Measurements from ENCODE around the gene ANK3.

Gene ANK3

DNA sequence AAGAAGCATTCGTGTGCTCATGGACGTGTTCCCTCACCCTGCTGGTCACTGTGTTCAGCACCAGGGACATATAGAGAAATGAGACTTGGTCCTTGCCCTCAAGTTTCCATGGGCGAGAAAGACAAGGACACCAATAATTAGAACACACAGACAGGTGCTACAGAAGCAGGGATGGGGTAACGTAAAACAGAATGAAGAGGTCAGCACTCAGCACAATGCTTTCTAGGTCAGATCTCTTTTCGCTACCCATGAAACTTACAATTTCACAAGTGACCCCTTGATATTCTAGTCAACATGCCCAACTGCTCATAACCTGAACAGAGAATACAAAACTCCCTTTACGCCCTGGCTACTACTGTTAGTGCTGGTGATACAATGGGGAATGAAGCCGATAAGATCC, 6.0 kb upstream of the ANK3 start:
- no peak for DNase-seq
- H3K9me3 ChIP-seq (ENCODE audit: severe bottlenecking), result no peaks in the 10 kb centered on the region
- no peak overlapping the region for H3K4me3 ChIP-seq (ENCODE audit: low read depth, low read length)
- H3K27me3 ChIP-seq (ENCODE audit: insufficient read depth, low read depth, severe bottlenecking), result no peaks in the 10 kb centered on the region
- H3K27ac ChIP-seq, result no peak overlapping the region
- H3K36me3 ChIP-seq, result no peaks in the 10 kb centered on the region
- TF ChIP-seq, protein P1, sequence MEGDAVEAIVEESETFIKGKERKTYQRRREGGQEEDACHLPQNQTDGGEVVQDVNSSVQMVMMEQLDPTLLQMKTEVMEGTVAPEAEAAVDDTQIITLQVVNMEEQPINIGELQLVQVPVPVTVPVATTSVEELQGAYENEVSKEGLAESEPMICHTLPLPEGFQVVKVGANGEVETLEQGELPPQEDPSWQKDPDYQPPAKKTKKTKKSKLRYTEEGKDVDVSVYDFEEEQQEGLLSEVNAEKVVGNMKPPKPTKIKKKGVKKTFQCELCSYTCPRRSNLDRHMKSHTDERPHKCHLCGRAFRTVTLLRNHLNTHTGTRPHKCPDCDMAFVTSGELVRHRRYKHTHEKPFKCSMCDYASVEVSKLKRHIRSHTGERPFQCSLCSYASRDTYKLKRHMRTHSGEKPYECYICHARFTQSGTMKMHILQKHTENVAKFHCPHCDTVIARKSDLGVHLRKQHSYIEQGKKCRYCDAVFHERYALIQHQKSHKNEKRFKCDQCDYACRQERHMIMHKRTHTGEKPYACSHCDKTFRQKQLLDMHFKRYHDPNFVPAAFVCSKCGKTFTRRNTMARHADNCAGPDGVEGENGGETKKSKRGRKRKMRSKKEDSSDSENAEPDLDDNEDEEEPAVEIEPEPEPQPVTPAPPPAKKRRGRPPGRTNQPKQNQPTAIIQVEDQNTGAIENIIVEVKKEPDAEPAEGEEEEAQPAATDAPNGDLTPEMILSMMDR (IDR thresholded peaks at IDR 0.05; ENCODE audit: low read depth, low read length), result no peak

DNA sequence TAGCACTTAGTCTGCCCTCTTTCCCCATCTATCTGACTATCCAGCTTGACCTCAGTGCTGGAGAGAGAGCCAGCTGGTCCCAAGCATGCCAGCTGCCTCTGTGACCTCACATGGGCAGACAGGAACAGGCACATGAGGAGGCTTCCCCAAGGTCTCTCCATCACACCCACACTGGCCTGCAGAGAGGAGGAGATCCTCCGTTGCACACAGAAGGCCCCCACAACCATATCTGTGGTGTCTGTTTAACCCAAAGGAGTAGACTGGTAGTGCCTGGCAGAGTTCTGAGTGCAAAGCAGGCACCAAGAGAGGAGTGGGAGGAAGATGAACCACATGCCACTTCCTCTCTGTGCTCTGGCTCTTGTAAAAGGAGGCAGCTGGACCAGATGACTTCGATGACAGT, 4.8 kb upstream of the ANK3 start:
- no peaks in the 10 kb centered on the region for H3K36me3 ChIP-seq
- no peak for DNase-seq
- TF ChIP-seq, protein P1 (IDR thresholded peaks at IDR 0.05; ENCODE audit: low read depth, low read length), result no peak
- H3K9me3 ChIP-seq (ENCODE audit: severe bottlenecking), result no peaks in the 10 kb centered on the region
- no peak overlapping the region for H3K27ac ChIP-seq
- no peaks in the 10 kb centered on the region for H3K27me3 ChIP-seq (ENCODE audit: insufficient read depth, low read depth, severe bottlenecking)
- H3K4me3 ChIP-seq (ENCODE audit: low read depth, low read length), result no peak overlapping the region

- H3K9me3 ChIP-seq (ENCODE audit: severe bottlenecking), result no peaks in the 10 kb centered on the region
- no peak overlapping the region for H3K4me3 ChIP-seq (ENCODE audit: low read depth, low read length)
- H3K27me3 ChIP-seq (ENCODE audit: insufficient read depth, low read depth, severe bottlenecking), result no peaks in the 10 kb centered on the region
- no peak overlapping the region for H3K27ac ChIP-seq
- TF ChIP-seq, protein P1 (IDR thresholded peaks at IDR 0.05; ENCODE audit: low read depth, low read length), result no peak
- DNase-seq, result no peak
- no peaks in the 10 kb centered on the region for H3K36me3 ChIP-seq
These were observed 550 bp upstream of the ANK3 start for GRCh38 chr10:60390224-60390626.

GRCh38 chr10:60388709-60389301, 870 bp downstream of the ANK3 start:
- TF ChIP-seq, protein P1 (IDR thresholded peaks at IDR 0.05; ENCODE audit: low read depth, low read length), result no peak

DNA sequence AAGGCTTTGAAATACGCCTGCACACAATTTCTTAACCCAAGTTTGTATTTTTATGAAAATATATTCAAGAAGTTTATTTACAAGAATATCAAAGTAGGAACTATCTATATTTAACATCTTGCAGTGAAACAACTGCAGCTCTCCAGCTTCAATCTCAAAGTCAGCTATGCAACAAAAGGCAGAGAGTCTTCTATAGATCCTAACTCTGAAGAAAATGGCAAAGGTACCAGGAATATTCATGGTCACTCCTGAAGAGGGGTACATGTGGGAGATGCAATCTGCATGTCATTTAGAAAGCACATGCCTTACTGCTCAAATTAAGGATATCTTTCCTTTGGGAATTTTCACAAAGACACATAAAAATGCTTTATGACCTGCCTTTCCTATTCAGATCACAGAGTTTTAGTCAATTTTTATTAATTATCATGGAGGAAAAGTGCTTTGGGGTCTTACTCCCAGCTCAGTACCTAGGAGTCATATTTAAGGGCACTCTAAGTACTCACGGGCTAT, 1.5 kb downstream of the ANK3 start:
- Histone ChIP-seq H3K36me3 (no peaks in the 10 kb centered on the region), H3K27me3 (ENCODE audit: insufficient read depth, low read depth, severe bottlenecking) (no peaks in the 10 kb centered on the region), H3K27ac (no peak overlapping the region), H3K4me3 (ENCODE audit: low read depth, low read length) (no peak overlapping the region), H3K9me3 (ENCODE audit: severe bottlenecking) (no peaks in the 10 kb centered on the region)
- TF ChIP-seq, protein P1 (IDR thresholded peaks at IDR 0.05; ENCODE audit: low read depth, low read length), result no peak
- no peak for DNase-seq

More at GRCh38 chr10:60388709-60389301, 870 bp downstream of the ANK3 start:
- no peak overlapping the region for H3K4me3 ChIP-seq (ENCODE audit: low read depth, low read length)
- no peaks in the 10 kb centered on the region for H3K36me3 ChIP-seq
- no peaks in the 10 kb centered on the region for H3K9me3 ChIP-seq (ENCODE audit: severe bottlenecking)
- no peak overlapping the region for H3K27ac ChIP-seq
- H3K27me3 ChIP-seq (ENCODE audit: insufficient read depth, low read depth, severe bottlenecking), result no peaks in the 10 kb centered on the region
- DNase-seq, result no peak

GRCh38 chr10:60387531-60387930, 2.1 kb downstream of the ANK3 start:
- H3K4me3 ChIP-seq (ENCODE audit: low read depth, low read length), result no peak overlapping the region
- no peaks in the 10 kb centered on the region for H3K36me3 ChIP-seq
- TF ChIP-seq, protein P1 (IDR thresholded peaks at IDR 0.05; ENCODE audit: low read depth, low read length), result no peak
- H3K27me3 ChIP-seq (ENCODE audit: insufficient read depth, low read depth, severe bottlenecking), result no peaks in the 10 kb centered on the region
- no peaks in the 10 kb centered on the region for H3K9me3 ChIP-seq (ENCODE audit: severe bottlenecking)
- no peak overlapping the region for H3K27ac ChIP-seq
- DNase-seq, result no peak

Data from WERI-Rb-1 (cell line).